Lower lobe of right lung (tissue), 2 donors: Measurements from ENCODE around the gene TOB1. TPM values are rescaled to one million over a fixed set of nuclear protein-coding genes. Genes with fewer than 3 reads are reported as not detected.

Source experiments
- ATAC-seq, 2 donors: fragments of 200-7000 bp; cut with Tn5 transposase; one replicate each; pipeline ENCODE4 v1.9.1; 2020 to 2022; ENCODE audit warnings: mild to moderate bottlenecking in 2 of 2, moderate library complexity in 2 of 2
- DNase-seq: peaks from one replicate; pipeline ENCODE4 v3.0.0-alpha.2; 2020
- H3K27ac ChIP-seq: fragments of 200-600 bp; one replicate; pipeline ENCODE4 v1.8.0; 2022
- H3K27me3 ChIP-seq: fragments of 200-600 bp; one replicate; pipeline ENCODE4 v1.8.0; 2022; ENCODE audit warnings: low read depth
- H3K36me3 ChIP-seq: fragments of 200-600 bp; one replicate; pipeline ENCODE4 v1.8.0; 2022; ENCODE audit warnings: mild to moderate bottlenecking
- H3K4me1 ChIP-seq: fragments of 200-600 bp; one replicate; pipeline ENCODE4 v1.8.0; 2022
- H3K4me3 ChIP-seq: fragments of 200-600 bp; one replicate; pipeline ENCODE4 v1.8.0; 2022; ENCODE audit warnings: mild to moderate bottlenecking
- H3K9me3 ChIP-seq: fragments of 200-600 bp; one replicate; pipeline ENCODE4 v1.8.0; 2022
- CTCF ChIP-seq: fragments of 200-600 bp; IDR thresholded peaks from one replicate; pipeline ENCODE4 v1.8.0; 2022; ENCODE audit warnings: antibody characterized with exemption, mild to moderate bottlenecking
- intact Hi-C: fragments of 100-400 bp; cut with DNase I; formaldehyde crosslinking; loops from one replicate; pipeline ENCODE4 v1.11.0; 2022
- total RNA-seq: library from RNA; stranded (reverse); fragmentation: NEBNext Ultra II Directional; extraction: Animal tissue kit (Norgen Biotek cat#: 25700); gene quantifications from one replicate; pipeline ENCODE4 v1.2.1, GENCODE V29; 2021
- donor health status: DM: no; HTN: yes; CAD: no; lungs with severe emphysema.

The TOB1 gene
- total RNA-seq, 1 donor from 2014 or later: 72.9 TPM

GRCh38 chr17:50868602-50869001 is 2.4 kb upstream of the TOB1 start:
- Histone ChIP-seq H3K9me3 (no peaks in the 10 kb centered on the region), H3K27me3 (no peaks in the 10 kb centered on the region), H3K4me3 (peak overlapping the region; percentile 91), H3K27ac (peak overlapping the region; percentile 99), H3K4me1 (peaks cover 40% of the 10 kb centered on the region), H3K36me3 (peaks cover 3% of the 10 kb centered on the region)
- no peak for TF ChIP-seq CTCF
- intact Hi-C loops: no loop called here
- DNase-seq: no peak
- no peak for ATAC-seq

- Histone ChIP-seq H3K9me3 (no peaks in the 10 kb centered on the region), H3K27me3 (no peaks in the 10 kb centered on the region), H3K4me1 (peaks cover 45% of the 10 kb centered on the region), H3K4me3 (peak overlapping the region; percentile 91), H3K36me3 (peaks cover 8% of the 10 kb centered on the region), H3K27ac (peak overlapping the region; percentile 99)
- intact Hi-C loops: no loop called here
- no peak for TF ChIP-seq CTCF
- DNase-seq (no peak), ATAC-seq (no peak)
Measured at GRCh38 chr17:50868140-50868438, 1.9 kb upstream of the TOB1 start.

- peaks cover 14% of the 10 kb centered on the region for H3K36me3 ChIP-seq
- H3K4me1 ChIP-seq: peaks cover 45% of the 10 kb centered on the region
- H3K27me3 ChIP-seq: no peaks in the 10 kb centered on the region
- peak; percentile 86 for ATAC-seq
- TF ChIP-seq CTCF: no peak
- DNase-seq: peak; percentile 96
- H3K4me3 ChIP-seq: peak overlapping the region; percentile 91
- no peaks in the 10 kb centered on the region for H3K9me3 ChIP-seq
- intact Hi-C loops: no loop called here
- H3K27ac ChIP-seq: peak overlapping the region; percentile 99
Measured at GRCh38 chr17:50867363-50868139, 1.4 kb upstream of the TOB1 start.

- no peaks in the 10 kb centered on the region for H3K9me3 ChIP-seq
- intact Hi-C loops: no loop called here
- H3K4me3 ChIP-seq: peak overlapping the region; percentile 91
- ATAC-seq (peak; percentile 30 to 46), DNase-seq (peak; percentile 81)
- TF ChIP-seq CTCF: no peak
- peaks cover 46% of the 10 kb centered on the region for H3K4me1 ChIP-seq
- H3K36me3 ChIP-seq: peaks cover 20% of the 10 kb centered on the region
- no peaks in the 10 kb centered on the region for H3K27me3 ChIP-seq
- peak overlapping the region; percentile 99 for H3K27ac ChIP-seq
Measured at GRCh38 chr17:50866950-50867362, 802 bp upstream of the TOB1 start.

GRCh38 chr17:50865868-50866260 is 290 bp downstream of the TOB1 start:
- DNase-seq: no peak
- intact Hi-C loops: no loop called here
- Histone ChIP-seq H3K9me3 (no peaks in the 10 kb centered on the region), H3K27ac (peak overlapping the region; percentile 99), H3K27me3 (no peaks in the 10 kb centered on the region), H3K4me3 (peak overlapping the region; percentile 91), H3K36me3 (peaks cover 31% of the 10 kb centered on the region), H3K4me1 (peaks cover 47% of the 10 kb centered on the region)
- peak; percentile 0 to 1 for ATAC-seq
- TF ChIP-seq CTCF: no peak
